Stimulated activated CD8-positive, alpha-beta memory T cell treated with anti-CD3 and anti-CD28 coated beads, Interleukin-4, amount 100 ng/mL, for 48 hours (primary cell): Measurements from ENCODE around the gene TOR1AIP1.
"Not testable (repeated sequence)": the region's sequence is repeated elsewhere in the genome, so short reads cannot be mapped to it uniquely, and the experiment has no call there.

ENCODE experiments used
- DNase-seq: peaks from one replicate; pipeline ENCODE4 v3.0.0-alpha.2; 2020

The TOR1AIP1 gene

GRCh38 chr1:179938752-179939151 lies 56.7 kb downstream of the TOR1AIP1 start:
- no peak for DNase-seq

GRCh38 chr1:179939941-179940340 lies 57.9 kb downstream of the TOR1AIP1 start:
- DNase-seq = no peak

GRCh38 chr1:179941454-179941853 lies 59.4 kb downstream of the TOR1AIP1 start:
- DNase-seq = no peak

- no peak for DNase-seq
Observed at GRCh38 chr1:179950651-179951050, 68.6 kb downstream of the TOR1AIP1 start.

GRCh38 chr1:179951383-179952144 lies 69.5 kb downstream of the TOR1AIP1 start:
- no peak for DNase-seq

- no peak for DNase-seq
Observed at GRCh38 chr1:179952186-179952585, 70.1 kb downstream of the TOR1AIP1 start.

GRCh38 chr1:179953974-179954492 lies 71.9 kb downstream of the TOR1AIP1 start:
- DNase-seq = peak; percentile 53

GRCh38 chr1:179954493-179955286 lies 72.6 kb downstream of the TOR1AIP1 start, which contains the start of gene CEP350:
Gene CEP350 (plus strand): TSS chr1:179954810. CDS start chr1:179986182, 31,372 bp downstream.
- DNase-seq = peak; percentile 97

- no peak for DNase-seq
Observed at GRCh38 chr1:179955287-179955680, 73.2 kb downstream of the TOR1AIP1 start.

GRCh38 chr1:179955731-179956130 lies 73.6 kb downstream of the TOR1AIP1 start:
- DNase-seq = no peak

GRCh38 chr1:179958359-179958758 lies 76.3 kb downstream of the TOR1AIP1 start:
- no peak for DNase-seq

GRCh38 chr1:179962168-179962567 lies 80.1 kb downstream of the TOR1AIP1 start:
- not testable (repeated sequence) for DNase-seq

- no peak for DNase-seq
Observed at GRCh38 chr1:179966551-179966950, 84.5 kb downstream of the TOR1AIP1 start.

GRCh38 chr1:179968284-179968993 lies 86.4 kb downstream of the TOR1AIP1 start:
- DNase-seq = no peak

- no peak for DNase-seq
Observed at GRCh38 chr1:179968994-179969919, 87.2 kb downstream of the TOR1AIP1 start.
